HG03103 (cell line): ENCODE measurements around the gene LIMCH1.
"Not testable (repeated sequence)": the region's sequence is repeated elsewhere in the genome, so short reads cannot be mapped to it uniquely, and the experiment has no call there.

ENCODE experiments used
- ATAC-seq: cut with Tn5 transposase; IDR thresholded peaks from one replicate; pipeline ENCODE4 v1.9.1; 2021; ENCODE audit warnings: low read depth; ENCODE audit not compliant: unreplicated experiment

LIMCH1 gene

DNA sequence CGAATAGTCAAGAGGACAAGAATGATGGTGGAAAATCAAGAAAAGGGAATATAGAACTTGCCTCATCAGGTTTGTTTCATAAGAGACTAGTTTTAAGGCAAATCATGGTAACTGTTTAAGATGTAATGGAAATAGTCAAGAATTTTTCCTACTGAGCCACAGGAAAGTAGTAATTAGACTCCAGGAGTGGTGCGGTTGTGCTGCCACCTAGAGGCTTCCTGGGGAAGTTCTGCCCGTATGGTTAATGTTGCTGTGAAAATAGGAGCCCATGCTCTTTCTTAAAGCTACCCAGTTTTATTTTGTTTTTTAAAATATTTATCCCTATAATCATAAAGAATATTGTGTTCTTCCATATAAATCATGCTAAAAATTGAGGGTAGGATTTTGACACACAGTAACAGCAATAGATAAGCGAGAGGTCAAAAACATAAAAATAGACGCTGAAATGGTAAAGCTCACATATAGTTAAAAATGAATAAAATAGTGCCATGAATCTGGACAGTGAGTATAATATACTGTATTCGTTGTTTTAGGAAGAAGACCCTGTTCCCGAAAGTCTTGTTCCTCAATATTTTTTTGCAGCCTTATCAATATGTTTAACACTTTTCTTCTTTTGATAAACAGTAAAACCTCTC lies 123.6 kb downstream of the LIMCH1 start:
- ATAC-seq, result no peak

DNA sequence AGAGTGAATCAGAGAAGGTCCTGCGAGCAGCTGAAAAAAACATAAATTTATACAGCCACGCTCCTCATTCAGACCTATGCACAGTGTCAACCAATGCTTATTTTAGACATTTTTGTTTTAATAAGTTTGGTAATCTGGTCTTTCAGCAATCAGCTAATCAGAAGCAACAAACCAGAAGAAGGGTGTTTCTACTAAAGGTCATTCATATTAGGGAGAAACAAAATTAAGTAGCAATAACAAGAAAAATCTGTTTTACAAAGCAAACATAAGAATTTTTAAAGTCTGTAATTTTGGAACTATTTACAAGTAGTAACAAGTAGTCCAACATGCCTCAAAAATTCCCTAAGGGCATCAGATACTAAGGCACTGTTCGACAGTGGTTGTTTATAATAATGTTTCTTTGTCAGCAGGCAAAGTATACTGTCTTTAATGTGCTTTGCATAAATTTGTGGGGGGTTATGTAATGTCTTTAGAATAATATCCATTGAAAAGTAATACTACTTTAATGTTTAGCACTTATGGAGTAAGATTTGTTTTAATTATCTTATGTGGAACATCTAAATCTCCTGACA lies 127.8 kb downstream of the LIMCH1 start:
- ATAC-seq, result no peak

DNA sequence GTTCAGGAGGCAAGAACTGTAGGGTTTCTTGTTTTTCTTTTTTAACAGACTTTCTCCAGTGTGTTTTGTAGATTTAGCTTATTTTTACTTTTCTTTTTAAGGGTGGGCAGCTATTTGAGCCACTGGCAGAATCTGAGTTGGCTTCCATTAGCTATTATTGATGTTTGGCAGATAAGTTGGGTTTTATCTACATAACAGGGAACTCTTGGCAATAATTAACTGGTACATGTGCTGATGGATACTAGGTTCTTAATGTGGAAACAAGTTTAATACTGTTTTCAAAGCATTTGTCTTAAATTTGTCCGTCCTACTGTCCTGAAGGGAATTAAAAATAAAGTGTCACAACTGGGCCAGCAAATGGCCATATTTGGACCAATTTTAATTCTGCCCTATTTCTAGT lies 130.1 kb downstream of the LIMCH1 start:
- no peak for ATAC-seq

DNA sequence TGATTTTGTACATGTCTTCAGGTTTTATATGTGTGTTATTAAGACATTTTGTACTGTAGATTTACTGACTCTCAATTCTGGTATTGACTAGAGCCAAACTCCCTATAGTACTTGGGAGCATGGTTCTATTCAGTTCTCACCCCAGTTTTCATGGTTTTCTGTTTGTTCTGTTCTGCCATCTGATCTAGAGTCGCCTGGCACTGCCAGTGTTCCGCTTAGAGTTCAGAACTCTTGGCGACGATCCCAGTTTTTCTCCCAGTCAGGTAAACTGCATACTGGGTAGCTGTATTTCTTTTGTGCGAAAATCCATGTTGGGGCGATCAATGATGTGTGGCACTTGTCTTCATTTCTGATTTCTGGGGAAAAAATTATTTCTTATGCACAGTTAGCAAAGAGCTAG lies 132.6 kb downstream of the LIMCH1 start:
- no peak for ATAC-seq

DNA sequence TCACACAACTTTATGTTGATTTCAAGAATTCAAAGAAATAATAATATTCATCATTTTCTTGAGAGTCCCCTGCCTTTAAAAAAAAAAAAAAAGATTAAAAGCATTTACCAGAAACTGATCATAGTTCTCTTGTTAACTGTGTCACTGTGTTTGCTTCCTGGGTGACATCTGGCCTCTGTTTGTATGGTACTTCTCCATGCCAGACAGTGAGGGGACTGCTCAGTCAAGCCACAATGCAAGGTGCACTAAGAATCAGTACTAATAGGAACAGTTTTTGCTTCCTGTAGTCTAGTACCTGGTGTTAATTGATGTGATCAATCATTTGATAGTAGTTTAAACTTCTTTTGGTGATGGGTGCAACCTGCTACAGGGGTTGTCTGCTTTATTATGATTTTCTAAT lies 133.0 kb downstream of the LIMCH1 start:
- no peak for ATAC-seq

DNA sequence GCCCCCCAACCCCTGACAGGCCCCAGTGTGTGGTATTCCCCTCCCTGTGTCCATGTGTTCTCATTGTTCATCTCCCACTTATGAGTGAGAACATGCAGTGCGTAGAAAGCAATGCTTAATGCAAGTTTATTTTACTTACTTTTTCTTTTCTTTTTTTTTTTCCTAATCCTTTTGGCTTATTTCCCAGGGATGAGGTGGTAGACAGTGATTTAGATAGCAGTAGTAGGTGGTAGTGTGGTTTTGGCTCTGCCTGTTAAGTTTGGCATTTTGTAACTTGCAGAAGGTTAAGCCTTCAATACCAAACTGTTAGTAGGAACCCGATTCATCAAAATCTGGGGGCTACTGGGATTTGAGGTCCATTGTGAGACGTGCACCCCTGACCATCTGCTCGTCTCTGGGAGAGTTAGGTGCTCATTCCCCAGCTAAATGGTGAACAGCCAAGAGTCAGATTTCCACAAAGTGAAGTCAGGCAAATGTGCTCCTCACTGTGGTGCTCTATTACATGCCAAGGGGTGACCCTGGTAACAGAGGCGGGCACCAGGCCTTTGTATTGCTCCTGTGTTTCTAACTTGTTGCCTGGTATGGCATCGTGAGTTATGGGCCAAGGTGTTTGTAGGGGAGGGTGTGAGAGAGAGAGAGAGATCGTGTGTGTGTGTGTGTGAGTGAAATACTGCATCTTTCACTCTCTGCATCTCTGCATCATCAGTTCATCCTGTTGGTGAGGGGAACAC lies 140.3 kb downstream of the LIMCH1 start:
- ATAC-seq, result no peak

DNA sequence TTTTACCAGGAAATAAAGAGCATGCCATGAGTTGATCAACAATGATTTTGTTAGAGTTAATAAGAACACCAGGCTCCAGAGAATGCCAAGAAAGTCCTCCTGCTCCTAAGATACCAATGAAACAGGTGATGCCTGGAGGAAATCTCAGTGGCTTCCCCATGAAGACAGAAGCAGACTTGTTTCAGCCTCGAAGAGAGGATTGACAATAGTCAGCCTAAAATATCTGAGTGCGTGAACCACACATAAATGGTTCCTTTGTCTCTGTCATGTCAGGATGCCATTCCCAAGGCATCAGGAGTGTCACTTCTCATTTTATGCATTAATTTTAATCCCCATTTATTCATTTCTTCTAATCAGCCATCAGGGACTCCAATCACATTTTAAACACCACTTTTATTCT lies 141.0 kb downstream of the LIMCH1 start:
- ATAC-seq, result no peak

DNA sequence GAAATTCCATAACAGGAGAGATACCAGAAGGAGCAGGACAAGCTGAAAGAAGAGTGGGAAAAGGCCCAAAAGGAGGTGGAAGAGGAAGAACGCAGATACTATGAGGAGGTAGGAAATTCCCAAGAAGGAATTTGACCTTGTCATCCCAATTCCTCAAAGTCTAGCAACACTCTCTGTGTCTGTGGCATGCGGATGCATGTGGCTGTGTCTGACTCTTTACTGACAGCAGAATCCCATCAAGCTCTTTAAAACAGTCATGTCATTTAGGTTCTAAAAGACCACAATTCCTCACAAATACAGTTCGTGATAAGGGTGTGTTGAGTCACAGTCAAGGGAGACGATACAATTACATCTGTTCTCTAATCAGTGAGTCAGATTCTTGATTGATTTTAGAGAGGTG lies 142.0 kb downstream of the LIMCH1 start:
- no peak for ATAC-seq

DNA sequence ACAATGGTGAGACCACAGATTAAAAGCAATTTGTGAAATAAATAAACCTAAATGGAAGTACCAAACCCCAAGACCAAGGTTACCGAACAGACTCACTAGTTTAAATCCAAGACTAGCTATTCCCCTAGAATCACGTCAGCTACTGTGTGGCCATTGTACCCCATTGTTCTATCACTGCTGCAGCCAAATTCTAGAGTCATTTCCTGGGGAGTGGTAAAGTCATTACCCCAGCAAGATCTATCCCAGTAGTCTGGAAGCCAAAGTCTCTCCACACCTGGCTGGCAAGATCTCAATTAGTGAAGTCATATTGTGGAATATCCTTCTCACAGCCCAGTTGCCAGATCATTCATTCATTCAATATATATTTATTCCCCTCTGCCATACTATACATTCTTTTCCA lies 143.1 kb downstream of the LIMCH1 start:
- ATAC-seq, result no peak

DNA sequence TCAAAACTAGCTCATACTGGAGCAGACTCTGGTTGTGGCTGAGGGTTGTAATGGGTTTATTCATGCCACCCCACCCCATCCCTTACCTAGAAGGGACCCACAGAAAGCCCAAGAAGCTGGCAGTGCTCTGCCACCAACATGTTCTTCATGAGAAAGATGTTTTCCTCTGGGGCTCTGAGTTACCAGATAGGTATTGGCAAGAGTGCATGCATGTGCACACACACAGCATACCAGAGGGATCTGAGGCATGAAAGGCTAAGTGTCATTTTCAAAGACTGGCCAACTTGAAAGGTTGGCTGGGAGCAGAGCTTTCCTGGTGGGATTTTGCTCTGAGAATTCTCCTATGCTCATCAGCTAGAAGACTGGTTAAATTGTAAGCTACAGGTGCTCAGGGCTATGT lies 145.4 kb downstream of the LIMCH1 start:
- ATAC-seq, result no peak

DNA sequence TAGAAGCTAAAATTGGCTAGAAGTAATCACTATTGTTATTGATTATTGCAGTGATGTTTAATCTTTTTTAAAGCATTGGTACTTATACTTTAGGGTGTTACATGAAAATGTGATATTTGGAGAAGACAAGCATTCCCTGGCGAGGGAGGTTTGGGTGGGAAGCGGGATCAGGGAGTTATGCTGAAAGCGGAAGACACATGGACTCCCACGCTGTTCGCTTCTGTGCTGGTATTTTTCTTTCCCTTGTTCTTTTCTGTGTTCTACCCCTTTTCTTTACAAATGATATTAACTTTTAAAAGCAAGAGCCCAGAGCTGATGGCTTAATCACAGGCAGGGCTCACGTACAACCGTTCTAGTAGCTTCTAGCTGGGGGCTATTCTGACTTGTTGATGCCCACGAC lies 148.9 kb downstream of the LIMCH1 start:
- no peak for ATAC-seq

DNA sequence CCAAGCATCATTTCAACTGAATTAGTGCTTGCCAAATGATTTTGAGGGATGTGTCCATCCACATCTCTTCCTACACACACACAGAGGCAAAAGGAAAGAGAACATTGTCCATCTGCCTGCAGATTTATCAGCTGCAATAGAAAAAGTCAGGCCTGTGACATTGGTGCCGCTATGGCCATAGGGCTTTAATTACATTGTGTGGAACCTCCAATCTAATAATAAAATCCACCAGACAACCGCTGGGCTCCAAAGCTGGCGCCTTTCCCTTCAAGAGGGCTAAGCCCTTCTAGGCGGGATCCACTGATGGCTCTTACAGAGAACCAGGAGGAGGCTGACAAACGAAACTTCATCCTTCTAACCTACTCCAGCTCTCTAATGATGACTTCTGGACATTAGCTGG lies 150.0 kb downstream of the LIMCH1 start:
- ATAC-seq, result no peak

DNA sequence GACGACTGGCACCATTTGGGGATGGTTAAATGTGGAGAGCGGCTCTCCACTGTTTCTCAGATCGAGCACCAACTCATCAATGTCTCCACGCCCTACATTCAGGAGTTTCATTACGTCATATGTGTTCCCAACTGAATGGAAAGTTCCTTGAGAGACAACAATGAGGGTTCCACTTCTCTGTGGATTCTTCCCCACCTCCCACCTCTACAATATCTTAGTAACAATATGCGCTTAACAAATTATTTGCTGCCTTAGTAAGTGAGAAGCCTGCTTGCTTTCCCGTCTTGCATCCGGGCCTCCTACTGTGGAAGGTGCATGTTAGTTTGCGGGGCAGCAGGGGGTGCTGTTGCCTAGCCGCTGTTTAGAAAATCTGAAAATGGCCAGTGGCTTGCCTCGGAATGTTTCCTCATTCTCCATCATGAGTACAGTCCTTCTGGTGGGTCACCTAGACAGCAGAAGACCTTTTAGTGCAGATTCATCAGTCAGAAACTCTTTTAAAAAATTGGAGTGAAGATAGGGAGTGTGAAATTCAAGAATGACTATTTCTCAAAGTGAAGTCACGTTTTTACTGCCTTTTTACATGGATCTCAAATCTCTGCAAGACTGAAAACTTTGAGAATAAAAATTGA lies 154.9 kb downstream of the LIMCH1 start:
- ATAC-seq, result no peak

DNA sequence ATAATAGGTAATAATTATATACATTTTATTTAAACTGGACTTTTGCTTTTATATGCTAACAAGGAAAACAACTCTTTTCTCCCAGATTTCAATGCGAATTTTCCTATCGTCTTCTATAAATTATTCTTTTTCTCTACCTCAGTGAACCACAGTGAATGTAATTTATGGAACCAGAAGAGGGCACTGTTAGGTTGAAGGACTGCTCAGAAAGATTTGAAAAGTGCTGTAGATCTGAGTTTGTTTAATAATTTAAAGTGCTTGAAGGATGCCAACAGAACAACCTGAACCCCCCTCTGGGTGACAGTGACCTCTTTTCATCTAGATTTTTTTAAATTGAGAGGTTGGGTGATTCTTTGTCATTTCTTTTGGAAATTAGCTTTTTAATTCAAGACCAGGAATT lies 155.7 kb downstream of the LIMCH1 start:
- ATAC-seq, result no peak

DNA sequence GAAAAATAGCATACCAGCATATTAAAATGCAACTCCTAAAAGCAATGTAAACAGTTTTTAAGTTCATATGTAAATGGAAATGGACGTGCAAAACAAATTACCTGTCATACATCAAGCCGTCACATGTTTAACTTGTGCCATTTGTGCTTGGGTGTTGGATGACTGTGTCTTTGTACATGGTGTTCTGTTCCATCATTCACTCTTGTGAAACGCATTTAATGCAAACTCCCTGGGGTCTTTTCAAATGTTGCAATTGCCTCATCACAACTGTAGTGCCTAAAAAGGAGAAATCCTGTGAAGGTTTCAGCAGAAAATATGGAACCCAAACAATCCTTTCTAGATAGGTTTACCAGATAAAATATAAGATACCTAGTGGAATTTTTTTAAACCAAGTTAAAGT lies 158.2 kb downstream of the LIMCH1 start:
- ATAC-seq, result no peak

DNA sequence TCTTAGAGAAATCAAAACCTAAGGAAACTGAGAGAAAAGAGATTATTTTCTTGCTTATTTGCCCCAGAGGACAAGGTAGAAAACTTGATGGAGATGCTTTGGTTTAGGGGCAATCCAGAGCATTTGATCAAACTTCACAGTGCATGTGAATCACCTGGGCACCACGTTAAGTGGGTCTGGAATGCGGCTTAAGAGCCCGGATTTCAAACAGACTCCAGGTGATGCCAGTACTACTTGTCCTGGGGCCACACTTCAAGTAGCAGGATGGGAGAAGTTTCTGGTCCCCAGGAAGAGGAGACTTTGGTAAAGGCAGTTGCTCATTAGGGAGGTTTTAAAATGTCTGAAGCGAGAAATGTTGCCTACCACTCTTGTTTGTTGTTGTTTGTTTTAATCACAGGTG lies 158.8 kb downstream of the LIMCH1 start:
- no peak for ATAC-seq

DNA sequence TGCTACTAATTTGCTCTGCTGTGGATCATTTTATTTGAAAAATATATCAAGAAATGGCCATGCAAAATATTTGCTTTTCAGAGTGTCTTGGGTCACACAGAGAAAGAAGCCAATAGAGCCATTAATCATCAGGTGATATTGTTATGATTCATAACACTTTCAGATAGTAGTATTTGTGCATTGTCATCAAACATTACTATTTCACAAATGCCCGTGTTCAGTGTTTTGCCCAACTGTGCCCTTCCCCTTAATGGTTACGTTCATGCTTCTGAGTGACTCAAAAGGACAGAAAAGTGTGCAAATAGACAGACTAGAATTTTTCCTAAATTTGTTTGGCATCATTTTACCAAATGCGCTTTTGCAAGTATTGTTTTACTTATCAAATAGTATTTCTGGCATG lies 164.0 kb downstream of the LIMCH1 start:
- ATAC-seq, result no peak

DNA sequence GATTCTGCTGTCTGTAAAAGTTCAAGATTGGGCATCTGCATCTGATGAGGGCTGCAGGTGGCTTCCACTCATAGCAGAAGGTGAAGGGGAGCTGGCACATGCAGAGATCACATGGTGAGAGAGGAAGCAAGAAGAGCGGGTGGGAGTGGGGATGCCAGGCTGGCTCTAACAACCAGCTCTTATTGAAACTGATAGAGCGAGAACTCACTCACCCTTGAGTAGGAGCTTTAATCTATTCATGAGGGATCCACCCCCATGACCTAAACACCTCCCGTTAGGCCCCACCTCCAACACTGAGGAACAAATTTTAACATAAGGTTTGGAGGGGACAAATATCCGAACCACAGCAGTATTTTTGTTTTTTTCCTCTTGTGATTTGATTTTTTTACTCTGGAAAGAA lies 164.8 kb downstream of the LIMCH1 start:
- ATAC-seq, result no peak

DNA sequence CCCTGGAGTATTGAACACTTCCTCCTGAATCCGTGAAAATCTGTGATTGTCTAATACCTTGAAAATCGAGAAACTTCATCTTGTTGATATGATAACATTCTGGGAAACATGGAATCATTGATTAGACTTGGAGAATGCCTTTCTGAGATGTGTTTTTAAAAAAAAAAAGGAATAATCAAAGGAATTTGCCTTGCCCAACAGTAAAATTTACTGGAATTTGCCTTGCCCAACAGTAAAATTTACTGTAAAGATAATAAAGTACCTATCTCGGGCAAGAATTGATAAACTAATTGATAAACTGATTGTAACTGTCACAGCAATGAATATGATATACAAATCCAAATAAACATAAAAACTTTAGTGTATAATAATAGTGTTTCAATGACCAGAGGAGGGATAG lies 165.8 kb downstream of the LIMCH1 start:
- no peak for ATAC-seq

DNA sequence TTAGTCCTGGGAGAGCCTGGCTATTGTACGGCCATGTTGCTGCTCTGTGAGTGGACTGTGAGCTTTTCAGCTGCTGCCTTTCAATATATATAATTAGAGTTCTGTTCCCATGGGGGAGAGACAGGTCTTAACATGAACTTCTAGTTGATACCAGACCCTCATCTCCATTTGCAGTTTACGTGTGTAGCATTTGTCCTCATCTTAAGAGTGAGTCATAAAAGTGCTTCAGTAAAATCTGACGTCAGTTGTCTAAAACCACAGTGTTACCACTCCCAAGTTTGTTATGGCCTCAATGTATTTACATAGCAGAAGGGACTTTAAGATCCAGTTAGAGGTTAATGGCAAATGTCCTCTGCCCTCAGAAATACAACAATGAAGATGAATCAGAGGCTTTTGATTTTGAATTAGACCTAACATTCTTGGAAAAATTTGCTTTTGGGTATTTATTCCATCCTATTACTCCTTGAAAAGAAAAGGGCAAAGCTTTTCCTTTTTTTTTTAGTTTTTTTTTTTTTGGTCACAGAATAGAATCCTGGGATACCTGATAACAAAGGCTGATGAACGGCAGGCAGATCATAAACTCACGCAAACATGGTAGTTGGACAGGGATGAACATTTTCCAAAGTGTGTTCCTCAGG lies 172.0 kb downstream of the LIMCH1 start:
- ATAC-seq, result no peak

DNA sequence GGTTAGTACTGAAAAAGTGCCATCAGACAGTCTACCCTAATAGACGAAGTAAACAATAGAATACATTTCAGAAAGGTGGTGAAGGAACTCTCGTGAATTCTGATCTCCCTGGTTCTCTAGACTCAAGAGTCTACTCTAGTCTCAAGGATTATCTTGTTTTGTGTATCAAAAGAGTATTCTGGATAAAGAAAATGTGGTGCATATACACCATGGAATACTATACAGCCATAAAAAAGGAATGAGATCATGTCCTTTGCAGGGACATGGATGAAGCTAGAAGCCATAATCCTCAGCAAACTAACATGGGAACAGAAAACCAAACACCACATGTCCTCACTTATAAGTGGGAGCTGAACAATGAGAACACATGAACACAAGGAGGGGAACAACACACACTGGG lies 173.7 kb downstream of the LIMCH1 start:
- not testable (repeated sequence) for ATAC-seq
